Measurements from ENCODE around the gene NFATC1.

NFATC1 gene

GRCh38 chr18:79395761-79396404 is at the start of gene NFATC1:
TSS of gene NFATC1 (plus strand) at chr18:79395930. CDS start at chr18:79396225, 295 bp downstream.
- Histone ChIP-seq H3F3A (ENCODE audit: insufficient read depth, low read length) (peaks cover 4% of the 10 kb centered on the region; the same call in 1 of the 2 replicates), H3K4me2 (ENCODE audit: low read length) (peak within 1 kb of the TSS; percentile 95), H3K27ac (ENCODE audit: low read depth, low read length, poor library complexity, severe bottlenecking) (peak within 1 kb of the TSS; percentile 94), H4K20me1 (ENCODE audit: insufficient read depth, low read length) (no peaks in the 10 kb centered on the region), H2AFZ (ENCODE audit: low read length) (no peak within 1 kb of the TSS), H3K36me3 (ENCODE audit: insufficient read depth, low read length) (peaks cover 29% of the 10 kb centered on the region), H3K9ac (ENCODE audit: low read length) (peak within 1 kb of the TSS; percentile 94), H3K4me1 (ENCODE audit: insufficient read depth, low read length, severe bottlenecking) (peaks cover 35% of the 10 kb centered on the region), H3K27me3 (ENCODE audit: insufficient read depth, low read length) (no peaks in the 10 kb centered on the region), H3K79me2 (ENCODE audit: insufficient read depth, low read length) (peaks cover 28% of the 10 kb centered on the region), H3K4me3 (ENCODE audit: low read depth, low read length, poor library complexity, severe bottlenecking) (peak within 1 kb of the TSS; percentile 89), H3K9me2 (ENCODE audit: low read depth, low read length) (no peaks in the 10 kb centered on the region), H3K9me3 (ENCODE audit: low read length) (no peaks in the 10 kb centered on the region)
- no peak for TF ChIP-seq CTCF (IDR thresholded peaks at IDR 0.05; ENCODE audit: low read length)
- TF ChIP-seq EZH2 (IDR thresholded peaks at IDR 0.05; ENCODE audit: borderline replicate concordance, low read length) = no peak

- Histone ChIP-seq H2AFZ (ENCODE audit: low read length) (no peak overlapping the region), H3K27ac (ENCODE audit: low read depth, low read length, poor library complexity, severe bottlenecking) (no peak overlapping the region), H3K36me3 (ENCODE audit: insufficient read depth, low read length) (peaks cover 47% of the 10 kb centered on the region), H3K9me3 (ENCODE audit: low read length) (0 out of 2 replicates have a peak, but pooled peaks cover 3% of the 10 kb centered on the region), H3K4me1 (ENCODE audit: insufficient read depth, low read length, severe bottlenecking) (no peaks in the 10 kb centered on the region), H3K79me2 (ENCODE audit: insufficient read depth, low read length) (no peaks in the 10 kb centered on the region), H3F3A (ENCODE audit: insufficient read depth, low read length) (no peaks in the 10 kb centered on the region), H3K9me2 (ENCODE audit: low read depth, low read length) (no peaks in the 10 kb centered on the region), H4K20me1 (ENCODE audit: insufficient read depth, low read length) (no peaks in the 10 kb centered on the region), H3K9ac (ENCODE audit: low read length) (no peak overlapping the region), H3K4me3 (ENCODE audit: low read depth, low read length, poor library complexity, severe bottlenecking) (no peak overlapping the region), H3K4me2 (ENCODE audit: low read length) (no peak overlapping the region), H3K27me3 (ENCODE audit: insufficient read depth, low read length) (no peaks in the 10 kb centered on the region)
- TF ChIP-seq CTCF (IDR thresholded peaks at IDR 0.05; ENCODE audit: low read length) (no peak), EZH2 (IDR thresholded peaks at IDR 0.05; ENCODE audit: borderline replicate concordance, low read length) (no peak)
Measured at GRCh38 chr18:79345981-79346380, 49.7 kb upstream of the NFATC1 start.

GRCh38 chr18:79348066-79348465 is 47.7 kb upstream of the NFATC1 start:
- Histone ChIP-seq H3K27me3 (ENCODE audit: insufficient read depth, low read length) (no peaks in the 10 kb centered on the region), H3K27ac (ENCODE audit: low read depth, low read length, poor library complexity, severe bottlenecking) (no peak overlapping the region), H3K9me2 (ENCODE audit: low read depth, low read length) (no peaks in the 10 kb centered on the region), H4K20me1 (ENCODE audit: insufficient read depth, low read length) (no peaks in the 10 kb centered on the region), H3F3A (ENCODE audit: insufficient read depth, low read length) (no peaks in the 10 kb centered on the region), H3K4me2 (ENCODE audit: low read length) (no peak overlapping the region), H3K9me3 (ENCODE audit: low read length) (no peaks in the 10 kb centered on the region), H3K4me3 (ENCODE audit: low read depth, low read length, poor library complexity, severe bottlenecking) (no peak overlapping the region), H3K9ac (ENCODE audit: low read length) (no peak overlapping the region), H2AFZ (ENCODE audit: low read length) (no peak overlapping the region), H3K79me2 (ENCODE audit: insufficient read depth, low read length) (no peaks in the 10 kb centered on the region), H3K36me3 (ENCODE audit: insufficient read depth, low read length) (peaks cover 40% of the 10 kb centered on the region), H3K4me1 (ENCODE audit: insufficient read depth, low read length, severe bottlenecking) (no peaks in the 10 kb centered on the region)
- TF ChIP-seq CTCF (IDR thresholded peaks at IDR 0.05; ENCODE audit: low read length) = no peak
- no peak for TF ChIP-seq EZH2 (IDR thresholded peaks at IDR 0.05; ENCODE audit: borderline replicate concordance, low read length)
